ENCODE data around the gene CD276.
"Not testable (repeated sequence)": the region's sequence is repeated elsewhere in the genome, so short reads cannot be mapped to it uniquely, and the experiment has no call there.

Gene CD276

GRCh38 chr15:73714695-73715301, 30.6 kb downstream of the CD276 start:
- no peak for DNase-seq

DNA sequence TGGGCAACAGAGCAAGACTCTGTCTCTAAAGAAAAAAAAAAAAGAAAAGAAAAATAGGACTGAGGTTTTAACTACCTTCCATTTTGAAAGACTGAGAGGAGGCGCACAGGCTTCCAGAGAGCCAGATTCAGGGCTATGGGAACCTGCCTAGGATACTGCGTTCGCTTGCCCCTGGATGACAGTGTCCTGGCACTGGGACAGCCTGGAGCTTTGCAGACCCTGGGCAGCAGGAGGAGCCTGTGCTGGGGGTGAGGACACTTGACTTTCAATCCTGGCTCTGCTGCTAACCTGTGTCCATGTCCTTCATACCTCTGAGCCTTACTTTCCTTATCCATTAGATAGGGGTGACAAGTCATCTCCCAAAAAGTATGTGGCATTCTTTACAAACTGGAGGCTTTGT, 31.2 kb downstream of the CD276 start:
- no peak for DNase-seq

DNA sequence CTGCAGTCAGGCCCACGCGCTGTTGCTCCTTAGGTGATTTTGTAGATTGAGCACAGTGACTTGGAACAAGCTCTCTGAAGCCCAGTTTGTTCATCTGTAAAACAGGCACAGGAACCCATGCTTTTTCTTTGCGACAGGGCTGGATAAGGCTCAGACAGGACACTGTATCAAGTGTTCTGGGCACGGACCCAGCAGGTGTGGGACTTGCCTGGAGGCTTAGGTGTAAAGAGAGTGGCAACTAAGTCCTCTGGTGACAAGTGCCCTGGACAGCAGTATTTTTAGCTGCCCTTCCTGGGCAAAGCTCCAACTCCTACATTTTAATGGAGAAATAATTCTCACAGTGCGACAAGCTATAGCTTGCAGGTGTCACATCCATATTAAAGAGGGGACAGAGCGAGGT, 32.2 kb downstream of the CD276 start:
- DNase-seq: no peak

DNA sequence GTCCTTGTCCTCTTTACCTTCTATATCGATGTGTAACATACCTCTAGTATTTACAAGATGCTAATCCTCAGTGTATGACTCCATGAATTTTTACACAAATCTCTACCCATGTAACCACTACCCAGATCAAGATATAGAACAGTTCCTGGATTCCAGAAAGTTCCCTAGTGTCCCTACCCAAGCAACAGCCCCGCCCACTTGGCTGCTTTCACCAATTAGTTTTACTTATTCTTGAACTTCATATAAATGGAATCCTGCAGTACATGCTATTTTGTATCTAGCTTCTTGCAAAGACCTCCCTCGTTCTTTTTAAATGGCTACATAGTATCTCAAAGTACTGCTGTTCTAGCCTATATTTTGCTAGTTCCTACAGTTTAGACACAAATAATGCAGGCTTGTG, 33.0 kb downstream of the CD276 start:
- DNase-seq: no peak

DNA sequence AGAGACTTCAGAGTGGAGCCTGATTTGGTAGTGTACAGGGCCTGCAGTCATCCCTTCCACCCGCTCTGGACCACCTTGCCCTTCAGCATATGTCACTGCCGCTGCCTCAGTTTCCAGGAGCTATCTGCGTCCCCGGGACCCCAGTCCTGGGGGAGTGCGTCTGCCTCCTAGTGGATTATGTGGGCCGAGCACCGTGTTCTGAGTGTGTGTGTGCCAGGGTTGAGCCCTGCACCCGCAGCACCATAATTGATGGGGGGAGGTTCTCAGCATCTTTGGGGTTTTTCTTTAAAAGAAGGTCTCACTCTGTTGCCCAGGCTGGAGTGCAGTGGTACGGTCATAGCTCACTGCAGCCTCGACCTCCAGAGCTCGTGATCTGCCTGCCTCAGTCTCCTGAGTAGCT, 33.6 kb downstream of the CD276 start:
- no peak for DNase-seq

GRCh38 chr15:73718694-73719093, 34.5 kb downstream of the CD276 start:
- DNase-seq: no peak

- DNase-seq: no peak
These were observed 38.2 kb downstream of the CD276 start for GRCh38 chr15:73722425-73722824.

GRCh38 chr15:73723191-73723590, 39.0 kb downstream of the CD276 start:
- DNase-seq: no peak

DNA sequence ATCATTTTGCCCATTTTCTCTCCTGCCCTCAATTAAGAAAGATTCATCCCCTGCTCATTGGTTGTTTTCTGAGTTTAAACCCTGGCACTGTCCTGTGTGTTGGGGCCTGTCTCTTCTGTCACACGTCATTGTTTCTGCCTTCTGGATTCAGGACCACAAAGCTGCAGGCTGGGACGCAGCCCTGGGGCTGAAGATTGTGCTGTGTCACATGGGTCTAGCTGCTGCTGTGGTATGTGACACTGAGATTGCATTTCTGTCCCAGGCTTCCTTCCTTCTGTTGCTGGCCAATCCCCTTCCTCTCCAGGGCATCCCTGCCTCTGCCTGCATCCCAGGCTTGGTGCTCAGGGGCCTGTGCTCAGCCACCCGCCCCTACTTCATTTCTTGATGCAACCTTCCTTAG, 40.0 kb downstream of the CD276 start:
- DNase-seq: no peak

GRCh38 chr15:73727330-73727976, 43.3 kb downstream of the CD276 start:
- no peak for DNase-seq

DNA sequence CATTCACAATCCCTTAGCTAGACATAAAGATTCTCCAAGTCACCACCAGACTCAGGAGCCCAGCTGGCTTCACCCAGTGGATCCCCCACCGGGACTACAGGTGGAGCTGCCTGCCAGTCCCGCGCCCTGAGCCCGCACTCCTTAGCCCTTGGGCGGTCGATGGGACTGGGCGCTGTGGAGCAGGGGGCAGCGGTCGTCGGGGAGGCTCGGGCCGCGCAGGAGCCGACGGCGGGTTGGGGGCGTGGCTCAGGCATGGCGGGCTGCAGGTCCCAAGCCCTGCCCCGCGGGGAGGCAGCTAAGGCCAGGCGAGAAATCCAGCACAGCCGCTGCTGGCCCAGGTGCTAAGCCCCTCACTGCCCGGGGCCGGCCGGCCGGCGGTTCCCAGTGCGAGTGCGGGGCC, 47.9 kb downstream of the CD276 start:
- DNase-seq: not testable (repeated sequence)

DNA sequence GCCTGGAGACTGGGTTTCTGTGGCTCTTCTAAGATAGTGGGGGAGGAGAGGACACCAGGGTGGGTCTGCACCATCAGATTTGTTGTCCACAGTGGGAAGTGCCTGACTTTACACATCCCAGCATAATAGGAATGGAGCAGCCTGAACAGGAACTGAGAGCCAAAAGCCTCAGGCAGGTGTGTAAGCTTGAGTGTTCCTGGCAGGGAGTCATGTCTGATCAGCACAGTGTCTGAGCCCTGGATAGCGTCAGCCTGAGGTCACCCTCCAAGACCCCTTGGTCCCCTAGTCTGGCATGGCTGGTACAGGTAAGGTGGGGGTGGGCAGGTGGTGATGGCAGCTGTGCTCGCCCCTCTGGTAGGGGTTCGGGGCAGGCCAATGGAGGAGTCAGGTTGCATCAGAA, 48.7 kb downstream of the CD276 start:
- DNase-seq: no peak

DNA sequence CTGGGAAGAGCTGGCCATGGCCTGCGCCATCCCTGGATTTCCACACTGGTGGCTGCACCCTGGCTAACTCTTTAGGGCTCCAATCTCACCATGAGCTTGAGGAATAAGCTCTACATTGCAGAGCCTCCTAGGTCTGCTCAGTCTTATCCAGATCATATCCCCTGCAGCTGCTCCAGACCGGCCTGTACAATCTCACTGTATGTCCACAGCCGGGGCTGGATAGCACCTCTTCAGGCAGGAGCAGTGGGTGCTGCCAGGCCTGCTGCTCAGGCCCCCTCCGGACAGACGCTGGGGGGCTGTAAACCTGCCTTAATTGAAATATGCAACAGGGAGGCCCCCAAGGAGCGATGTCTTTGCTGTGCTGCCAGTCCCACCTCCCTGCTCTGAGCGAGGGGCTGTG, 53.4 kb downstream of the CD276 start:
- DNase-seq: no peak

DNA sequence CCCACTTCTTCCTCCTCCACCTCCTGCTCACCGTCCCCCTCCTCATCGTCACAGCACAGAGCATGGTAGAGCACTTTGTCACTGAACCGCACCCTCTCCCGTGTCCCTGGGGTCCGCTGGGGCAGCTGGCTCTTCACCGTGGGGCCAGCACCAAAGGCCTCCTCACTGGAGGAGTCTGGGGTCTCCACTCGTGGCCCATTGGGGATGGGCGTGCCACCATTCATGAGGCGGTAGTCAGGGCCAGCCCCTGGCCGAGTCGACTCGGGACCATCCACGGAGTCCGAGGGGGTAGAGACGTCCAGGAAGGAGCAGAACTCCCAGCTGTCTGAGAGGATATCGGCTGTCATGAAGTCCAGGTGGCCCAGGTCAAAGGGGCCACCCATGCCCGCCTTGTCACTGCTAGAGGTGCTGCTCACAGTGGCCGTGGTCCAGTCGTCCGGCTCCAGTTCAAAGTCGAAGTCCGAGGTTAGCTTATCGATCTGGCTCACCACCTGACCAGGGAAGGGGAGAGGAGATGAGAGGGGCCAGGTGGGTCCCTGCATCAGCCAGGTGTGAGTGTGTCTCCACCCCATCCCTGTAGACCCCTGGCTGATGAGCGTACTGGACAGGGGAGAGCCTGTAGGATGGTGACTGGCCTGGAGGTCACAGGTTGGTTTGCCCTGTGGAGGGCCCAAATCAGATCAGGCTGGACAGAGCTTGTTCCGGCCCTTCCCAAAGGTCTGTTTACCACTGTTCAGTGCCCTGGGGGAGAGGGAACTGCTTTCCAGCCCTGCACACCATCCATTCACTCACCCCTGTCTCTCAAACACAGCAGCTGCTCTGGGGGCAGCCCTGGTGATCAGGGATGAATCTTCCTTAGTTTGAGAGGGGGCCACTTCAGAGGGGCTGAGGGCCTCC, 56.2 kb downstream of the CD276 start:
- no peak for DNase-seq

DNA sequence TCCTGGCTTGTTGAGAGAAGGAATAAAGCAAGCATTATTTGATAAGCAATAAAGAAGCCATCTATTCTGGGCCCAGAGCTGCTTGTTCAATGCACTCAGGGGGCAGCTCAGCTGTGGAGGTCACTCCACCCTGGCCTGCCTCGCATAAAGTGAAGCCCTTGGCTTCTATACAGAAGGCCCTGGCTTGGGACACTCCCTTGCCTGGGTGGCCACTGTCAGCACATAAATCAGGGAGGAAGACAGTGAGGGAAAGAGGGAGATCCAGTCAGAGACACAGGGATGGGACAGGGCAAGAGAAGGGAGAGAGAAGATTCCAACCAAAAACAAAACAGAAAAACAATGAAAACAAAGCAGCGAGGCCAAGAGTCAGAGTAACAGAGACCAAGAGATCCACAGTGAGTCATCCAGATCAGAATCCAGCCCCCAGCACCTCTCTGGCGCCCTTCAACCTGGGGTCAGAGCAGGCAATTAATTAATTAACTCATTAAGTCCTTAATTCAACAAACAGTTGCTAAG, 57.2 kb downstream of the CD276 start:
- DNase-seq: no peak

- DNase-seq: no peak
These were observed 60.1 kb downstream of the CD276 start for GRCh38 chr15:73744293-73744692.

DNA sequence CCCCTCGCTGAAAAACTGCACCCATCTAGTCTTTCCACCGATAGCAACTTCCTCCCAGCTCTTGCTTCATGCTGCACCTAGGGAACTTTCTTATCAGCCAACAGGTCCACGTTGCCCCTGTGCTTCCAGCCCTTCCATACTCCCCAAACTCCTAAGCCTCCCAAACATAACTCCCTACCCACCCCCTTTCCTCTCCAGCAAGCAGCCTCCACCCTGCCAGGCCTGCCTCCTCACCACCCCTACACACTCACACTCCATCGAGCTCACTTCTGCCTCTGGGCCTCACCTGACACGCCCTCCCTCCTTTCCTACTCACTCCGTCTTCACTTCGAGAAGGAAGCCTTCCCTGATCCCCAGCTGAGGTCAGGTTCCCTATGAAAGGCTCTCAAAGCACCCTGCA, 60.9 kb downstream of the CD276 start:
- DNase-seq: no peak

DNA sequence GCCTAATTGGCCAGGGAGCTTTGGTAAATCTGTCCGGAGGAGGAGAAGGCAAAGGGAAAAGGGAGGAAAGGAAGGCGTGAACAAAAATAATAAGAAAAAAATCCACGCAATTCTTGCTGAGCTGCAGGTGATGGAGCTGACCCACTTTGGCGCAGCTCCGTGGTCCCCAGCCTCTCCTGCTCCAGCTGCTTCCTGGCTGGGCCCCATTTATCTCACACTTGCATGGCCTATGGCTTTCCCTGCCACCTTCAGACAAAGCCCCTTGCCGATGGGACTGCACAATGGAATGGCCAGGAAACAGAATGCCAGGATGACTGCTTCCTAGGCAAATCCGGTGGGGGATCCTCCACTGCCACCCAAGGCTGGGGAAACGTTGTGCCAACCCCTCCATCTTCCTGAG, 62.1 kb downstream of the CD276 start:
- no peak for DNase-seq

GRCh38 chr15:73746883-73747282, 62.7 kb downstream of the CD276 start:
- no peak for DNase-seq

- no peak for DNase-seq
These were observed 63.8 kb downstream of the CD276 start for GRCh38 chr15:73747847-73748590.

DNA sequence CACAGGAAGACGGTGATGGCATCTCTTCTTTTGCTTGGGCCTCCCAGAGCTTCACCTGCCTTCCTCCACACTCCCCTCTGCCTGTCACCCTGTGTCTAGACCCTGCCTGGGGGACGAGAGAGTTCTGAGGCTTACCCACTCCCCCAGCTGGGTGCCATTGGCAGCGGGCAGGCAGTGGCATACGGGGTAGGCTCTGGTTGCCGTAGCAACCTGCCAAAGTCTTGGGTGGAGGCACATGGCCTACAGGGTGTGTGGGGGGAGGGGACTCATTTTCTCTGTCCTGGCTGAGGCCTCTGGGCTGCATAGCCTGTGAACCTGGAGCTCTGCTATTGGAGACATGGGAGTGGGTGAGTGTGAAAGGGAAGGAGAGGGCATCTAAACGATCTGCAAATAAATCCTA, 64.5 kb downstream of the CD276 start:
- DNase-seq: no peak

DNA sequence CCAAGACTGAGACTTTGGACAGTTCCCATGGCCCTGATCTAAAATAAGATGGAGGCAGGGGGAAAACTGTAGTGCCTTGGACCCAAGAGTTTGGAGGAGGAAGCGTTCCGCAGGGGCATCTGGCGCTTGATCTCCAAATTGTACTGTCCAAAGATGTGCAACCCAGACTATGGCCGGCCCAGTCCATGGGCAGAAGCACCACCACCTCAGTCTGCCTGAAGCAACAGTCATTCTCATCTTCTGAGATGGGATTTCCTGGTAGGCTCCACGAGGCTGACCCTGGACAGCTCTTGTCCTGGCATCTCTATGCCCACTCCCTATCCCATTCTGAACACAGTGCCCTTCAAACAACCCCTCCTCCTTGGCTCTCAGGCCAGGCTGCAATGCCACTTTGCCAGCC, 65.3 kb downstream of the CD276 start:
- no peak for DNase-seq

- DNase-seq: no peak
These were observed 65.8 kb downstream of the CD276 start for GRCh38 chr15:73749971-73750370.

Data from activated naive CD4-positive, alpha-beta T cell (primary cell).